Effector memory CD8-positive, alpha-beta T cell (primary cell): ENCODE data around the gene NKAPL.
A peak's percentile ranks its signal among the peaks of the same experiment; 100 is the strongest.

Source experiments
- ATAC-seq: fragments of 150-1000 bp; cut with Tn5 transposase; replicated peaks from 2 replicates; pipeline ENCODE4 v1.10.0; 2021; ENCODE audit warnings: mild to moderate bottlenecking, moderate library complexity
- DNase-seq, 3 experiments: peaks; one replicate each; pipeline ENCODE4 v3.0.0; 2021
- H3K27ac Mint-ChIP-seq, 2 donors: one replicate each; pipeline ENCODE4 v1.8.0; 2022; ENCODE audit warnings: mild to moderate bottlenecking in 2 of 2, mixed read lengths in 2 of 2, moderate library complexity in 2 of 2
- H3K27me3 Mint-ChIP-seq, 2 donors: one replicate each; pipeline ENCODE4 v1.8.0; 2022; ENCODE audit warnings: mixed read lengths in 2 of 2
- H3K36me3 Mint-ChIP-seq: one replicate; pipeline ENCODE4 v1.8.0; 2022; ENCODE audit warnings: mild to moderate bottlenecking, moderate library complexity, mixed read lengths; ENCODE audit not compliant: insufficient read depth
- H3K4me1 Mint-ChIP-seq, 2 donors: one replicate each; pipeline ENCODE4 v1.8.0; 2022; ENCODE audit warnings: low read depth in 2 of 2, mixed read lengths in 2 of 2
- H3K4me3 Mint-ChIP-seq, 2 donors: one replicate each; pipeline ENCODE4 v1.8.0; 2022; ENCODE audit warnings: mild to moderate bottlenecking in 2 of 2, mixed read lengths in 2 of 2, moderate library complexity in 2 of 2
- H3K9me3 Mint-ChIP-seq, 2 donors: one replicate each; pipeline ENCODE4 v1.8.0; 2022; ENCODE audit warnings: mixed read lengths in 2 of 2

NKAPL gene

DNA sequence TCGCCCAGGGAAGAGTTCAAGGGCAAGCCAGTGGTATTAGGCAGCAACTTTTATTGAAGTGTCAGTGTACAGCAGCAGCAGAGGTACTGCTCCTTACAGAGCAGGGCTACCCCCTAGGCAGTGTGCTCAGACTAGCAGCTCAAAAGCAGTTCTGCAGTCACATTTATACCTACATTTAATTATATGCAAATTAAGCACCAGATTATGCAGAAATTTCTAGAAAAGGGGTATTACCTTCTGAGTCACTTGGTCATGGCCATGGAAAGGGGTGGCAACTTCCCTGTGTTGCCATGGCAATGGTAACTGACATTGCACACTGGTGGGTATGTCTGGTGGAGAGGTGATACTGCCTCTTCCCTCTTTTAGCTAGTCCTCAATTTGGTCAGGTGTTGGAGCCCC is 5.0 kb upstream of the NKAPL start:
- Mint-ChIP-seq H3K4me1 (peaks cover 21 to 30% of the 10 kb centered on the region in 2 donors), H3K27me3 (peaks cover 0 to 15% of the 10 kb centered on the region in 2 donors), H3K36me3 (peaks cover 11% of the 10 kb centered on the region), H3K27ac (no peak overlapping the region), H3K9me3 (peaks cover 0 to 8% of the 10 kb centered on the region in 2 donors), H3K4me3 (no peak overlapping the region)
- ATAC-seq (no peak), DNase-seq (no peak)

DNA sequence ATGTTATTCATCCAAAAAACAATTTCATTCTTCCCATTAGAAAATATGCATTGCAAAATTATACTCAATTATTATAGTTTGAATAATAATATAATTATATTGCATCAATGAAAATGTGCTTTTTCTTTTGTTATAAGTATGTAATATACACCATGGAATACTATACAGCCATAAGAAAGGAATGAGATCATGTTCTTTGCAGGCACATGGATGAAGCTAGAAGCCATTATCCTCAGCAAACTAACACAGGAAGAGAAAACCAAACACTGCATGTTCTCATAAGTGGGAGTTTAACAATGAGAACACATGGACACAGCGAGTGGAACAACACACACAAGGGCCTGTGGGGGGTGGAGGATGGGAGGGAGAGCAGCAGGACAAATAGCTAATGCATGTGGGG is 2.1 kb upstream of the NKAPL start:
- peaks cover 8% of the 10 kb centered on the region in 2 donors for H3K4me1 Mint-ChIP-seq
- no peak overlapping the region for H3K4me3 Mint-ChIP-seq
- no peak for ATAC-seq
- no peak for DNase-seq
- peaks cover 0 to 34% of the 10 kb centered on the region in 2 donors for H3K27me3 Mint-ChIP-seq
- H3K27ac Mint-ChIP-seq: no peak overlapping the region
- H3K9me3 Mint-ChIP-seq: peaks cover 0 to 8% of the 10 kb centered on the region in 2 donors
- peaks cover 4% of the 10 kb centered on the region for H3K36me3 Mint-ChIP-seq

DNA sequence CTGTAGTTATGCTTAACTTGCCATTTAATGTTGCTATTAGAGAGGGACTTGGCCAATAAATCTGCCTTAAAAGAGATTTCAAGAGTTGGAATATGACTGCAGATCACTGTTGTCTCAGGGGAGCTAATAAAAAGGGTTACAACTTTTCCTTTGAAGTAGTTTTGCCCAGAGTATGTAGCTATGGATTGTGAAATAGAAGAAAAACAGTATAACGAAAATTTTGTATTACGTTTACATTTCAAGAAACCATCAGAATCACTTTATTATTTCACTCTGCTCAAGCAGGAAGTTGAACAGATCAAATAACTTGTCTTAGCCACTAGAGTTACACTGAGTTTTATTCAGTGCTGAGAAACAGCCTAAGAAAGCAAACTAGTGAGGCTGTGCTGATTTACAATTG is 4.8 kb downstream of the NKAPL start:
- H3K4me3 Mint-ChIP-seq: no peak overlapping the region
- no peak for ATAC-seq
- H3K36me3 Mint-ChIP-seq: no peaks in the 10 kb centered on the region
- no peak overlapping the region for H3K27ac Mint-ChIP-seq
- no peaks in the 10 kb centered on the region for H3K9me3 Mint-ChIP-seq
- H3K27me3 Mint-ChIP-seq: peaks cover 0 to 25% of the 10 kb centered on the region in 2 donors
- no peaks in the 10 kb centered on the region for H3K4me1 Mint-ChIP-seq
- DNase-seq: no peak

DNA sequence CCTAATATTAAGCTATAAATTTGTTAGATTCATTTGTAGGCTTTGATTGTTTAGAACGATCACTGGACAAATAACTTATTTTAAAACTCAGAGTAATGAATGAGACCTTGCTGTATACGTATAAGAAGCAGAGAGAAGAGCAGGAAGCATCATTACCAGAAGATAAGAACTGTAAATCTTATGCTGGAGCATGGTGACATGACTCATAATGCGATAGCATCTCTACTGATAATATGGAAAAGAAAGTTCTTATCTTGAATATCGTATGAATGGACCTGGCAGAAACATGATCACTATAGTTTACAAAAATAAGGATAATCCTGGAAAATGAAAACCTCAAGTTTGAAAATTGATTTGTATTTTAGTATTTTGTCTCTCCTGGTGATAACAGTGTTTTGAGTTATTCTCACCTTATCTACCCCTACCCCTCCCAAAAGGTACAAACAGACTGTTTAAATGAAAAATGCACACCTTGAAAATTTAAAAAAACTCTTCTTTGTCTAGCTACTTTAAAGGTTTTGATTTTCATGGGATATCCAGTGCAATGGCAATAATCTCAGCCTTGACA is 5.8 kb downstream of the NKAPL start:
- peaks cover 0 to 15% of the 10 kb centered on the region in 2 donors for H3K27me3 Mint-ChIP-seq
- H3K36me3 Mint-ChIP-seq: no peaks in the 10 kb centered on the region
- ATAC-seq (no peak), DNase-seq (no peak)
- no peaks in the 10 kb centered on the region for H3K9me3 Mint-ChIP-seq
- H3K27ac Mint-ChIP-seq: no peak overlapping the region
- H3K4me3 Mint-ChIP-seq: no peak overlapping the region
- H3K4me1 Mint-ChIP-seq: peaks cover 2 to 4% of the 10 kb centered on the region in 2 donors

- H3K4me1 Mint-ChIP-seq: peaks cover 2 to 9% of the 10 kb centered on the region in 2 donors
- no peak for ATAC-seq
Measured at GRCh38 chr6:28266563-28266961, 7.5 kb downstream of the NKAPL start.

GRCh38 chr6:28266962-28267694 is 8.0 kb downstream of the NKAPL start, which contains the start of gene ZSCAN26:
ZSCAN26 (plus strand) TSS chr6:28267143; CDS start chr6:28271920, 4,777 bp downstream.
- peaks cover 2 to 9% of the 10 kb centered on the region in 2 donors for H3K4me1 Mint-ChIP-seq
- peak; percentile 87 to 93 (median 88) for DNase-seq
- H3K27me3 Mint-ChIP-seq: peaks cover 0 to 3% of the 10 kb centered on the region in 2 donors
- H3K4me3 Mint-ChIP-seq: no peak within 1 kb of the TSS
- ATAC-seq: peak; percentile 97
- H3K36me3 Mint-ChIP-seq: peaks cover 5% of the 10 kb centered on the region
- no peak within 1 kb of the TSS for H3K27ac Mint-ChIP-seq
- H3K9me3 Mint-ChIP-seq: no peaks in the 10 kb centered on the region

More at GRCh38 chr6:28266563-28266961, 7.5 kb downstream of the NKAPL start:
- H3K36me3 Mint-ChIP-seq: no peaks in the 10 kb centered on the region
- H3K27me3 Mint-ChIP-seq: peaks cover 0 to 8% of the 10 kb centered on the region in 2 donors
- no peaks in the 10 kb centered on the region for H3K9me3 Mint-ChIP-seq
- DNase-seq: no peak
- no peak overlapping the region for H3K27ac Mint-ChIP-seq
- H3K4me3 Mint-ChIP-seq: no peak overlapping the region

- no peaks in the 10 kb centered on the region for H3K9me3 Mint-ChIP-seq
- H3K27me3 Mint-ChIP-seq: no peaks in the 10 kb centered on the region
- peaks cover 10% of the 10 kb centered on the region for H3K36me3 Mint-ChIP-seq
- H3K27ac Mint-ChIP-seq: no peak overlapping the region
- no peak for DNase-seq
- H3K4me1 Mint-ChIP-seq: peaks cover 2 to 9% of the 10 kb centered on the region in 2 donors
- no peak overlapping the region for H3K4me3 Mint-ChIP-seq
- ATAC-seq: no peak
Measured at GRCh38 chr6:28267695-28268059, 8.6 kb downstream of the NKAPL start.

- no peak for DNase-seq
- H3K4me1 Mint-ChIP-seq: peaks cover 4 to 9% of the 10 kb centered on the region in 2 donors
- H3K27me3 Mint-ChIP-seq: no peaks in the 10 kb centered on the region
- no peak overlapping the region for H3K4me3 Mint-ChIP-seq
- no peaks in the 10 kb centered on the region for H3K9me3 Mint-ChIP-seq
- peaks cover 24% of the 10 kb centered on the region for H3K36me3 Mint-ChIP-seq
- no peak for ATAC-seq
- H3K27ac Mint-ChIP-seq: no peak overlapping the region
Measured at GRCh38 chr6:28269492-28269891, 10.4 kb downstream of the NKAPL start.

DNA sequence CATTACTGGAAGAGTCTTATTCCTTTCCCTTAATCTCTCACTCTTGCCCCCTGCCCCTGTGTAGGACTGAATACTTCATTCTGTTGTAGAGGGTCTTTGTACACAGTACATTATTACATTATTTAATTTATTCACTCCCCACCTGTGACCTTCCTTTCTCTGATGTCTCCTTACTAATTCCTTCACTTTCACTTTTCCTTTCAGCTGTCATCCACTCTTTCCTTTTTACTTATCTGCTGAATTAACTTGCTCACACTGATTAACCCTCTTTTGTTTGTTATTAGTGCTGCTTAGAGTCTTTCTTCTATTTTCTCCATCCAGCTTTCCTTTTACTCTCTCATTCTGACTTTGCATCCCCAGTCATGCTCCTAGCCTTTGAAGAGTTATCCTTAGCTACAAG is 15.8 kb downstream of the NKAPL start:
- H3K4me1 Mint-ChIP-seq: peaks cover 2 to 13% of the 10 kb centered on the region in 2 donors
- no peak overlapping the region for H3K4me3 Mint-ChIP-seq
- H3K27me3 Mint-ChIP-seq: no peaks in the 10 kb centered on the region
- ATAC-seq (no peak), DNase-seq (no peak)
- H3K27ac Mint-ChIP-seq: peak overlapping the region in 1 of 2 donors; percentile 13
- peaks cover 31% of the 10 kb centered on the region for H3K36me3 Mint-ChIP-seq
- no peaks in the 10 kb centered on the region for H3K9me3 Mint-ChIP-seq

- no peak overlapping the region for H3K4me3 Mint-ChIP-seq
- DNase-seq (no peak), ATAC-seq (no peak)
- H3K36me3 Mint-ChIP-seq: peaks cover 20% of the 10 kb centered on the region
- H3K27ac Mint-ChIP-seq: no peak overlapping the region
- H3K4me1 Mint-ChIP-seq: peaks cover 10 to 11% of the 10 kb centered on the region in 2 donors
- peaks cover 0 to 6% of the 10 kb centered on the region in 2 donors for H3K9me3 Mint-ChIP-seq
- peaks cover 6 to 13% of the 10 kb centered on the region in 2 donors for H3K27me3 Mint-ChIP-seq
Measured at GRCh38 chr6:28277746-28278145, 18.6 kb downstream of the NKAPL start.

DNA sequence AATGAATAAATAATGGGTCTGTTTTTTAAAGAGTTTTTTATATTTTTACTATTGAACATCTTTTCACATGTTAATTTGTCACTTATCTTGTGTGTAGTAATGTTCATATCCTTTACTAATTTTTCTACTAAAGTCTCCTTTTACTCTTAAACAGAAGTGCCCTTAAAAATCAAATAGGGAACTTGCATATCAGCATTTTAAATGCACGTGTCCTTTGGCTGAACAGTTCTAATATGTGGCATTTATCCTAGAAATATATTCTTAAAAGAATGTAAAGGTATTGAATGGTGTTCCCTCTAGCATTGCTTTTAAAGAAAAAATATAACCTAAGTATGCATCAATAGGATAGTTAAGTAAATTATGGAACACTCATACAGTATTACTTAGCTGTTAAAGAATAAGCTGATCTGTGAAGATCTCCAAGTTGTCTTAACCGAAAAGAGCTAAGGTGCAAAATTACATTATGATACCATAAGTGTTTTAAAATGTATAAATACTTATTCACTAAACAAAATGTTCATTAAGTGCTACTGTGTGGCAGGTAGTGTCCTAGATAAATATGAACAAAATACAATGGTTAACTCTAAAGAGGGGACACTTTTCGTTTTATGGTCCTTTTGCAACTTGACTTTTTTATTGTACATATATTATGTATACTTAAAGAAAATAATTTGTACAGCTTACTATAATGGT is 21.6 kb downstream of the NKAPL start:
- Mint-ChIP-seq H3K4me3 (peak overlapping the region; percentile 67 to 78), H3K27ac (no peak overlapping the region), H3K36me3 (peaks cover 6% of the 10 kb centered on the region), H3K4me1 (peaks cover 4 to 8% of the 10 kb centered on the region in 2 donors), H3K27me3 (peaks cover 6 to 24% of the 10 kb centered on the region in 2 donors), H3K9me3 (peaks cover 0 to 6% of the 10 kb centered on the region in 2 donors)
- DNase-seq: no peak
- no peak for ATAC-seq

- ATAC-seq: peak; percentile 90
- peaks cover 6 to 24% of the 10 kb centered on the region in 2 donors for H3K27me3 Mint-ChIP-seq
Measured at GRCh38 chr6:28281288-28282064, 22.4 kb downstream of the NKAPL start, which contains the start of gene PGBD1. PGBD1 (plus strand) TSS chr6:28281572; CDS start chr6:28283814, 2,242 bp downstream.

DNA sequence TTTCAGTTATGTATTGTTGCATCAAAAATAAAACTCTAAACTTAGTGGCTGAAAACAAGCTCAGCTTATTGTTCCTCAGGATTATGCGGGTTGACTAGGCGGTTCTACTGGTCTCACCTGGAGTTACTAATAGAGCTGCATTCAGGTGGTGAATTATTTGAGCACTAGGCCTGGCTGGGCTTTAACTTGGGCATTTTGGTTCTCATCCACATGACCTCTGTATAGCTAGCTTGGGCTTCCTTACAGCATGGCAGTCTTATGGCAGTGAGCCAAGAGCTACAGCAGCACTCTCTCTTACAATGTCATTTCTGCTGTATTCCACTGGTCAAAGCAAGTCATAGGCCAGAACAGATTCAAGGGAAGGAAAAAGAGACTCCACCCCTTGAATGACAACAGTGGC is 23.8 kb downstream of the NKAPL start:
- DNase-seq (no peak), ATAC-seq (no peak)
- H3K4me1 Mint-ChIP-seq: peaks cover 4 to 8% of the 10 kb centered on the region in 2 donors
- peaks cover 0 to 6% of the 10 kb centered on the region in 2 donors for H3K9me3 Mint-ChIP-seq
- peaks cover 6 to 24% of the 10 kb centered on the region in 2 donors for H3K27me3 Mint-ChIP-seq
- no peak overlapping the region for H3K27ac Mint-ChIP-seq
- H3K4me3 Mint-ChIP-seq: no peak overlapping the region
- H3K36me3 Mint-ChIP-seq: no peaks in the 10 kb centered on the region

More at GRCh38 chr6:28281288-28282064, 22.4 kb downstream of the NKAPL start, which contains the start of gene PGBD1:
- Mint-ChIP-seq H3K27ac (no peak within 1 kb of the TSS), H3K4me1 (peaks cover 4 to 8% of the 10 kb centered on the region in 2 donors), H3K9me3 (peaks cover 0 to 6% of the 10 kb centered on the region in 2 donors), H3K4me3 (peak within 1 kb of the TSS; percentile 67 to 78), H3K36me3 (no peaks in the 10 kb centered on the region)
- peak; percentile 9 to 24 (median 20) for DNase-seq
